ENCODE measurements around the gene LRMDA. TPM values are rescaled to one million over a fixed set of nuclear protein-coding genes. Genes with fewer than 3 reads are reported as not detected.
A peak's percentile ranks its signal among the peaks of the same experiment; 100 is the strongest.

Gene LRMDA
- total and polyA plus RNA-seq, 2 of the 13 experiments (the other 11 are each of a cell fraction or from before 2014, with no cell fraction given): 13.4 to 22.0 TPM

- TF ChIP-seq, protein P1, sequence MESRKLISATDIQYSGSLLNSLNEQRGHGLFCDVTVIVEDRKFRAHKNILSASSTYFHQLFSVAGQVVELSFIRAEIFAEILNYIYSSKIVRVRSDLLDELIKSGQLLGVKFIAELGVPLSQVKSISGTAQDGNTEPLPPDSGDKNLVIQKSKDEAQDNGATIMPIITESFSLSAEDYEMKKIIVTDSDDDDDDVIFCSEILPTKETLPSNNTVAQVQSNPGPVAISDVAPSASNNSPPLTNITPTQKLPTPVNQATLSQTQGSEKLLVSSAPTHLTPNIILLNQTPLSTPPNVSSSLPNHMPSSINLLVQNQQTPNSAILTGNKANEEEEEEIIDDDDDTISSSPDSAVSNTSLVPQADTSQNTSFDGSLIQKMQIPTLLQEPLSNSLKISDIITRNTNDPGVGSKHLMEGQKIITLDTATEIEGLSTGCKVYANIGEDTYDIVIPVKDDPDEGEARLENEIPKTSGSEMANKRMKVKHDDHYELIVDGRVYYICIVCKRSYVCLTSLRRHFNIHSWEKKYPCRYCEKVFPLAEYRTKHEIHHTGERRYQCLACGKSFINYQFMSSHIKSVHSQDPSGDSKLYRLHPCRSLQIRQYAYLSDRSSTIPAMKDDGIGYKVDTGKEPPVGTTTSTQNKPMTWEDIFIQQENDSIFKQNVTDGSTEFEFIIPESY (CRISPR knock-in tag; IDR thresholded peaks at IDR 0.05): peak; percentile 24; the same call in 1 of the 2 replicates
- TF ChIP-seq ZNF225 (CRISPR knock-in tag; IDR thresholded peaks at IDR 0.05): no peak
- TF ChIP-seq SRY (CRISPR knock-in tag; IDR thresholded peaks at IDR 0.05): no peak
- TF ChIP-seq MED13 (CRISPR knock-in tag; IDR thresholded peaks at IDR 0.05): no peak
- no peak for TF ChIP-seq ZBTB7B (CRISPR knock-in tag; IDR thresholded peaks at IDR 0.05)
- no peak for TF ChIP-seq POLR2G (IDR thresholded peaks at IDR 0.05; ENCODE audit: low read depth, low read length)
- no peak for TF ChIP-seq MXD4 (CRISPR knock-in tag; IDR thresholded peaks at IDR 0.05)
- no peak for TF ChIP-seq ZNF557 (CRISPR knock-in tag; IDR thresholded peaks at IDR 0.05)
- TF ChIP-seq ZNF777 (CRISPR knock-in tag; IDR thresholded peaks at IDR 0.05): no peak
- TF ChIP-seq ZBTB10 (CRISPR knock-in tag; IDR thresholded peaks at IDR 0.05; ENCODE audit: borderline replicate concordance): no peak
- TF ChIP-seq HDAC1 (CRISPR knock-in tag; IDR thresholded peaks at IDR 0.05): no peak
- TF ChIP-seq, protein P2, sequence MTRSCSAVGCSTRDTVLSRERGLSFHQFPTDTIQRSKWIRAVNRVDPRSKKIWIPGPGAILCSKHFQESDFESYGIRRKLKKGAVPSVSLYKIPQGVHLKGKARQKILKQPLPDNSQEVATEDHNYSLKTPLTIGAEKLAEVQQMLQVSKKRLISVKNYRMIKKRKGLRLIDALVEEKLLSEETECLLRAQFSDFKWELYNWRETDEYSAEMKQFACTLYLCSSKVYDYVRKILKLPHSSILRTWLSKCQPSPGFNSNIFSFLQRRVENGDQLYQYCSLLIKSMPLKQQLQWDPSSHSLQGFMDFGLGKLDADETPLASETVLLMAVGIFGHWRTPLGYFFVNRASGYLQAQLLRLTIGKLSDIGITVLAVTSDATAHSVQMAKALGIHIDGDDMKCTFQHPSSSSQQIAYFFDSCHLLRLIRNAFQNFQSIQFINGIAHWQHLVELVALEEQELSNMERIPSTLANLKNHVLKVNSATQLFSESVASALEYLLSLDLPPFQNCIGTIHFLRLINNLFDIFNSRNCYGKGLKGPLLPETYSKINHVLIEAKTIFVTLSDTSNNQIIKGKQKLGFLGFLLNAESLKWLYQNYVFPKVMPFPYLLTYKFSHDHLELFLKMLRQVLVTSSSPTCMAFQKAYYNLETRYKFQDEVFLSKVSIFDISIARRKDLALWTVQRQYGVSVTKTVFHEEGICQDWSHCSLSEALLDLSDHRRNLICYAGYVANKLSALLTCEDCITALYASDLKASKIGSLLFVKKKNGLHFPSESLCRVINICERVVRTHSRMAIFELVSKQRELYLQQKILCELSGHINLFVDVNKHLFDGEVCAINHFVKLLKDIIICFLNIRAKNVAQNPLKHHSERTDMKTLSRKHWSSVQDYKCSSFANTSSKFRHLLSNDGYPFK (CRISPR knock-in tag; IDR thresholded peaks at IDR 0.05; ENCODE audit: borderline replicate concordance): no peak
- no peak for TF ChIP-seq CBFB (CRISPR knock-in tag; IDR thresholded peaks at IDR 0.05)
- TF ChIP-seq ZNF562 (CRISPR knock-in tag; IDR thresholded peaks at IDR 0.05; ENCODE audit: borderline replicate concordance): no peak
- no peak for TF ChIP-seq ZNF720 (CRISPR knock-in tag; IDR thresholded peaks at IDR 0.05)
- TF ChIP-seq ZNF747 (CRISPR knock-in tag; IDR thresholded peaks at IDR 0.05; ENCODE audit: borderline replicate concordance): no peak
- TF ChIP-seq SMC3 (IDR thresholded peaks at IDR 0.05; ENCODE audit: low read length): no peak
- TF ChIP-seq DPF2 (CRISPR knock-in tag; IDR thresholded peaks at IDR 0.05; ENCODE audit: borderline replicate concordance, low read depth): no peak
- no peak for TF ChIP-seq E2F1 (CRISPR knock-in tag; IDR thresholded peaks at IDR 0.05)
- 0 out of 2 replicates have a peak, but pooled peaks have one; percentile 57 for TF ChIP-seq ZMYM2 (CRISPR knock-in tag; IDR thresholded peaks at IDR 0.05)
- no peak for TF ChIP-seq TIGD3 (CRISPR knock-in tag; IDR thresholded peaks at IDR 0.05; ENCODE audit: borderline replicate concordance)
- TF ChIP-seq RCOR2 (CRISPR knock-in tag; IDR thresholded peaks at IDR 0.05): peak; percentile 63
Measured at GRCh38 chr10:75480374-75480773, 49.0 kb downstream of the LRMDA start (continued).

Data from HepG2 (cell line).